Pancreas (tissue), 10 donors: ENCODE results near the gene SWT1. TPM values are rescaled to one million over a fixed set of nuclear protein-coding genes. Genes with fewer than 3 reads are reported as not detected.

Experiments
- ATAC-seq, 4 donors: fragments of 200-7000 bp; cut with Tn5 transposase; one replicate each; pipeline versions ENCODE4 v1.8.0 to v1.9.1; 2020; ENCODE audit warnings: mild to moderate bottlenecking in 4 of 4, moderate library complexity in 4 of 4
- DNase-seq, 6 donors: peaks; one replicate each; pipeline ENCODE4 v3.0.0-alpha.2; 2020
- FAIRE-seq: peaks from 2 replicates; lab custom pipeline; 2012; peaks lifted over from hg19 to GRCh38; lab: Jason Lieb, UNC
- H3K27ac ChIP-seq, 4 donors: fragments of 200-600 bp; sonication (generic); 1 replicate in 3 of 4; 2 replicates in 1 of 4; pipeline versions ENCODE4 v1.5.0 to v1.8.0; 2020
- H3K27me3 ChIP-seq, 4 donors: fragments of 200-600 bp; one replicate each; pipeline ENCODE4 v1.8.0; 2021
- H3K36me3 ChIP-seq, 3 donors: fragments of 200-600 bp; sonication (generic) in 1 of 3; one replicate each; pipeline versions ENCODE4 v1.5.0 to v1.8.0; 2020 to 2021
- H3K4me1 ChIP-seq, 3 donors: fragments of 200-600 bp; one replicate each; pipeline ENCODE4 v1.8.0; 2021
- H3K4me3 ChIP-seq, 4 donors: fragments of 200-600 bp; sonication (generic) in 2 of 4; one replicate each; pipeline versions ENCODE4 v1.5.0 to v1.8.0; 2020 to 2021
- H3K9me3 ChIP-seq, 4 donors: fragments of 200-600 bp; one replicate each; pipeline ENCODE4 v1.8.0; 2021
- WGBS, 2 donors: extraction: QIAGEN DNeasy Blood & Tissue Kit; methylation state at CpG; one replicate each; pipeline ENCODE4 v1.1.7; 2013; 5-methylcytosine and 5-hydroxymethylcytosine counted together
- intact Hi-C, 3 donors: fragments of 100-400 bp; cut with DNase I; formaldehyde crosslinking; loops; one replicate each; pipeline versions ENCODE4 v1.11.1 to v1.14.2; 2022
- polyA plus RNA-seq, 2 donors: library from polyadenylated mRNA; stranded (reverse); fragments of 200-250 nt; gene quantifications; one replicate each; pipeline ENCODE4 v1.2.3, GENCODE V29; 2013
- total RNA-seq, 6 donors: library from RNA; stranded (reverse); fragmentation: NEBNext Ultra II Directional in 4 of 6; extraction: Animal tissue kit (Norgen Biotek cat#: 25700) in 4 of 6; gene quantifications; one replicate each; pipeline versions ENCODE4 v1.2.1 to v1.2.4, GENCODE V29; 2021 to 2023
- TF ChIP-seq, protein P1 (sequence below), 4 donors: fragments of 200-600 bp; sonication (generic) in 3 of 4; IDR thresholded peaks; one replicate each; pipeline versions ENCODE4 v1.5.0 to v1.8.0; 2021; ENCODE audit warnings: antibody characterized with exemption in 4 of 4
- donor health status: healthy with polysubstance abuse.
- donor health status: DM: no; HTN: no; CAD: no; lungs with moderate emphysema.
- donor health status: DM: no; HTN: no; CAD: no.
- donor health status: control.
- donor health status: control.
- donor health status: Bipolar disorder and iron deficiency.
- donor health status: DM: yes; HTN: yes; CAD: no.
- donor health status: DM: no; HTN: no; CAD: no.
- donor health status: DM: no; HTN: no; CAD: no.
- donor health status: DM: yes; HTN: yes; CAD: no.

Gene SWT1
- total and polyA plus RNA-seq, 8 donors: 2.5 to 9.3 (median 8.4) TPM

DNA sequence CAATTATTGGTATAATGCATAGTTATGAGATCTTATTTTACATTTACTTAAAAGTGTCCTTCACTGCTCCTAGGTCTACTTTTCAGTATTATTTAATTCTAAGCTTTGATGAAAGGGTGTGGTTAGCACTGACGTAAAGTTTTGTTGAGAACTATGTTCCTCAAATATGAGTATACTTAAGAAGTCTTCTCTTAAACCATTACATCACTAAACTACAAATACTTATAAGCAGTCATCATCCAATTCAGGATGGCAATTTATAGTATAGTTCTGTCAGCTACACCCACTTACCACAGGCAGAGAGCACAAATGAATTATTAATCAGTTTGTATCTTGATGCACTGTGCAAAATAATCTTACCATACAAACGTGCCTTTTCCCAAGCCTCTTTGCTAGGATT is 27.3 kb upstream of the SWT1 start:
- no peak for DNase-seq

GRCh38 chr1:185132534-185132933 is 24.4 kb upstream of the SWT1 start:
- no peaks in the 10 kb centered on the region for H3K9me3 ChIP-seq
- no peak for ATAC-seq
- peaks cover 0 to 17% (median 4%) of the 10 kb centered on the region in 3 donors for H3K36me3 ChIP-seq
- intact Hi-C loops: no loop called here
- FAIRE-seq: no peak
- no peaks in the 10 kb centered on the region for H3K27me3 ChIP-seq
- no peak for DNase-seq
- TF ChIP-seq, protein P1, sequence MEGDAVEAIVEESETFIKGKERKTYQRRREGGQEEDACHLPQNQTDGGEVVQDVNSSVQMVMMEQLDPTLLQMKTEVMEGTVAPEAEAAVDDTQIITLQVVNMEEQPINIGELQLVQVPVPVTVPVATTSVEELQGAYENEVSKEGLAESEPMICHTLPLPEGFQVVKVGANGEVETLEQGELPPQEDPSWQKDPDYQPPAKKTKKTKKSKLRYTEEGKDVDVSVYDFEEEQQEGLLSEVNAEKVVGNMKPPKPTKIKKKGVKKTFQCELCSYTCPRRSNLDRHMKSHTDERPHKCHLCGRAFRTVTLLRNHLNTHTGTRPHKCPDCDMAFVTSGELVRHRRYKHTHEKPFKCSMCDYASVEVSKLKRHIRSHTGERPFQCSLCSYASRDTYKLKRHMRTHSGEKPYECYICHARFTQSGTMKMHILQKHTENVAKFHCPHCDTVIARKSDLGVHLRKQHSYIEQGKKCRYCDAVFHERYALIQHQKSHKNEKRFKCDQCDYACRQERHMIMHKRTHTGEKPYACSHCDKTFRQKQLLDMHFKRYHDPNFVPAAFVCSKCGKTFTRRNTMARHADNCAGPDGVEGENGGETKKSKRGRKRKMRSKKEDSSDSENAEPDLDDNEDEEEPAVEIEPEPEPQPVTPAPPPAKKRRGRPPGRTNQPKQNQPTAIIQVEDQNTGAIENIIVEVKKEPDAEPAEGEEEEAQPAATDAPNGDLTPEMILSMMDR (IDR thresholded peaks at IDR 0.05): no peak
- H3K4me1 ChIP-seq: no peaks in the 10 kb centered on the region
- H3K4me3 ChIP-seq: no peak overlapping the region
- H3K27ac ChIP-seq: no peak overlapping the region
- WGBS, 2 donors: 87 to 90% methylated on average over 1 of the region's 1 CpG

More for the DNA sequence above, 27.3 kb upstream of the SWT1 start:
- Histone ChIP-seq H3K4me3 (no peak overlapping the region), H3K27me3 (no peaks in the 10 kb centered on the region), H3K9me3 (no peaks in the 10 kb centered on the region), H3K36me3 (peaks cover 0 to 30% (median 4%) of the 10 kb centered on the region in 3 donors), H3K27ac (no peak overlapping the region), H3K4me1 (no peaks in the 10 kb centered on the region)
- intact Hi-C loops: no loop called here
- ATAC-seq: no peak
- 71 to 78% methylated on average over 2 of the region's 2 CpGs for WGBS, 2 donors
- TF ChIP-seq, protein P1 (IDR thresholded peaks at IDR 0.05): no peak
- FAIRE-seq: no peak

DNA sequence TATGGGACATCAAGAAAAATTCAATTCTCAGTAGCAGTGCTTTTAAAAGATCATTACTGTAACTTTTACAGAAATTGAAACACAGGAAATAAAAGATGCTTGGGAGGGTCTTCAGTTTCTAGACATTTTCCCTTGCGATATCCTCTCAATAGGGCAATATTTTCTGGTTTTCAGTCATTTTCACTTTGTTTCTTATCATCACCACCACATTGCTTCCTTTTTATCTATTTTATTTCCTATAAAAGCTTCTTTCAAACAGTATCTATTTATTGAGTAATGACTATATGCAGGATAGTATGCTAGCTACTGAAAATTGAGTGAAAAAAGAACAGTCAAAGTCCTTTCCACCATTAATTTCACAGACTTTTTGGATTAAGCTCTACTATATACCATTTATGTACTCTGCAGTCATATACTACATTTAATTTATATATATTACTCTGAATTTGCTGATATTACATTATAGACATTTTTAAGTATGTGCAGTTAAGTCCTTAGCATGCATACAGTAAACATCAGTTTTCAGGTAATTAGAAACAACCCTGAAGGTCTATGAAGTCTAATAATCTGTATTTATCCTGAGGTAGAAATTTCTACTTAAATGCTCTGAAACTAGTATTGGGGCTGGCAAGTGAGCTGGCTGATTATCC is 18.9 kb upstream of the SWT1 start:
- no peaks in the 10 kb centered on the region for H3K4me1 ChIP-seq
- intact Hi-C loops: no loop called here
- WGBS, 2 donors: 97 to 98% methylated on average over 1 of the region's 1 CpG
- peaks cover 0 to 11% (median 0%) of the 10 kb centered on the region in 3 donors for H3K36me3 ChIP-seq
- FAIRE-seq (no peak), ATAC-seq (no peak), DNase-seq (no peak)
- TF ChIP-seq, protein P1 (IDR thresholded peaks at IDR 0.05): no peak
- H3K4me3 ChIP-seq: no peak overlapping the region
- H3K9me3 ChIP-seq: no peaks in the 10 kb centered on the region
- no peaks in the 10 kb centered on the region for H3K27me3 ChIP-seq
- no peak overlapping the region for H3K27ac ChIP-seq

DNA sequence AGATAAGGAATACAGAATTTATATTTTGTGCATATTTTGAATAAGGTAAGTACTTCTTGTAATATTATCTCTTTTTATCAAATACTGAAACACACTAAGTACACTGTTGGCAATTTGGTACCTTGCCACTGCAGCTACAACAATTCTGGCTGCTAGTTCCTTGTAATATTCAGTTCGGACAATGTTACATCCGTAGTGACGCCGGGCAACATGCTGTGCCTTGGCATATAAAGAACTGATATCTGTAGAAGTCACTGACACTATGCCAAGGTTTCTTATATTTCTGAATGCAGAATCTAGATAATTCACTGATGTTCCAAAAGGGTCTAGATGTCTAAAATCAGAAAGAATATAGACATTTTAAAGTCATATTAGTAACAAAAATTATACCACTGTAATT is 17.7 kb upstream of the SWT1 start:
- H3K27me3 ChIP-seq: no peaks in the 10 kb centered on the region
- DNase-seq: no peak
- no peak overlapping the region for H3K27ac ChIP-seq
- no peaks in the 10 kb centered on the region for H3K4me1 ChIP-seq
- intact Hi-C loops: no loop called here
- H3K4me3 ChIP-seq: no peak overlapping the region
- no peak for ATAC-seq
- H3K36me3 ChIP-seq: peaks cover 0 to 17% (median 0%) of the 10 kb centered on the region in 3 donors
- TF ChIP-seq, protein P1 (IDR thresholded peaks at IDR 0.05): no peak
- 94 to 97% methylated on average over 4 of the region's 4 CpGs for WGBS, 2 donors
- no peak for FAIRE-seq
- no peaks in the 10 kb centered on the region for H3K9me3 ChIP-seq

- Histone ChIP-seq H3K27me3 (no peaks in the 10 kb centered on the region), H3K36me3 (peaks cover 0 to 15% (median 0%) of the 10 kb centered on the region in 3 donors), H3K9me3 (no peaks in the 10 kb centered on the region), H3K4me3 (no peak overlapping the region), H3K27ac (no peak overlapping the region), H3K4me1 (no peaks in the 10 kb centered on the region)
- TF ChIP-seq, protein P1 (IDR thresholded peaks at IDR 0.05): no peak
- ATAC-seq (no peak), DNase-seq (no peak), FAIRE-seq (no peak)
- intact Hi-C loops: no loop called here
These were observed 12.7 kb upstream of the SWT1 start for GRCh38 chr1:185144233-185144632.
